Panc1 (cell line): ENCODE results near the gene CIP2A. TPM values are rescaled to one million over a fixed set of nuclear protein-coding genes. Genes with fewer than 3 reads are reported as not detected.
A peak's percentile ranks its signal among the peaks of the same experiment; 100 is the strongest.

Experiments used
- ATAC-seq: fragments of 200-7000 bp; cut with Tn5 transposase; 2 replicates; pipeline ENCODE4 v1.9.1; 2020; ENCODE audit warnings: mild to moderate bottlenecking, moderate library complexity
- Bru-seq: library from RNA; stranded (reverse); fragments of 400-500 nt; gene quantifications from one replicate; lab custom pipeline; 2021; lab: Mats Ljungman, UMichigan
- BruChase-seq, 2 experiments: library from RNA; stranded (reverse); fragments of 400-500 nt; gene quantifications; one replicate each; lab custom pipeline; 2021; lab: Mats Ljungman, UMichigan
- BruUV-seq: library from RNA; stranded (reverse); fragments of 400-500 nt; replicated peaks from 2 replicates; lab custom pipeline; 2021; lab: Mats Ljungman, UMichigan
- CTCF ChIA-PET: fragments of 300-600 bp; sonication (Branson Sonifier 250); formaldehyde crosslinking; loops from one replicate; lab custom pipeline; 2022; ENCODE audit warnings: antibody characterized with exemption; lab: Charles Lee
- POLR2A ChIA-PET: fragments of 300-600 bp; sonication (Branson Sonifier 250); formaldehyde crosslinking; loops from one replicate; lab custom pipeline; 2022; ENCODE audit warnings: antibody characterized with exemption; lab: Charles Lee
- DNase-seq: peaks from one replicate; pipeline ENCODE4 v3.0.0-alpha.2; 2010; ENCODE audit warnings: low read depth, low spot score
- H3K27ac ChIP-seq: 2 replicates; pipeline ENCODE4 v1.5.1; 2011; ENCODE audit warnings: mild to moderate bottlenecking, low read length, inconsistent platforms
- H3K27me3 ChIP-seq: fragments of 200-500 bp; sonication (Bioruptor generic); 2 replicates; pipeline ENCODE4 v1.6.0; 2014; ENCODE audit warnings: low read length, inconsistent platforms; ENCODE audit not compliant: control insufficient read depth, insufficient read depth
- H3K36me3 ChIP-seq: fragments of 200-500 bp; sonication (Bioruptor generic); 2 replicates; pipeline ENCODE4 v1.5.1; 2014; ENCODE audit warnings: inconsistent platforms, mild to moderate bottlenecking, low read length, moderate library complexity; ENCODE audit not compliant: control insufficient read depth, insufficient read depth
- H3K4me1 ChIP-seq: 2 replicates; pipeline ENCODE4 v1.5.1; 2011; ENCODE audit warnings: inconsistent platforms, mild to moderate bottlenecking, low read length, moderate library complexity; ENCODE audit not compliant: control insufficient read depth, insufficient read depth
- H3K4me3 ChIP-seq, 2 experiments: 2 replicates each; pipeline ENCODE4 v1.5.1; 2011 to 2012; ENCODE audit warnings: low read depth in 2 of 2, low read length in 2 of 2, mild to moderate bottlenecking in 2 of 2, inconsistent platforms in 1 of 2, moderate library complexity in 1 of 2
- H3K9me3 ChIP-seq: fragments of 200-500 bp; sonication (Bioruptor generic); 2 replicates; pipeline ENCODE4 v1.5.1; 2014; ENCODE audit warnings: low read depth, mild to moderate bottlenecking, inconsistent platforms, low read length, moderate library complexity; ENCODE audit not compliant: control insufficient read depth, insufficient read depth
- POLR2AphosphoS5 ChIP-seq: IDR thresholded peaks from 2 replicates; pipeline ENCODE4 v1.6.1; 2012; ENCODE audit warnings: mild to moderate bottlenecking, low read depth, low read length, moderate library complexity
- SIN3A ChIP-seq: IDR thresholded peaks from 2 replicates; pipeline ENCODE4 v1.6.1; 2012; ENCODE audit warnings: low read depth, mild to moderate bottlenecking, low read length, moderate library complexity, borderline replicate concordance; ENCODE audit not compliant: insufficient read depth
- TCF7L2 ChIP-seq: IDR thresholded peaks from 2 replicates; pipeline ENCODE4 v1.6.1; 2011; ENCODE audit warnings: mild to moderate bottlenecking, low read depth, low read length, inconsistent platforms
- in situ Hi-C: cut with HindIII; loops from 2 replicates; pipeline ENCODE4 v1.10.0; 2016; ENCODE audit warnings: low sequenced_read_pairs, low pct_unique_long_range_greater_than_20kb
- intact Hi-C: fragments of 100-400 bp; cut with micrococcal nuclease; formaldehyde crosslinking; loops from one replicate; pipeline ENCODE4 v1.10.0; 2022; ENCODE audit not compliant: unreplicated experiment
- long read RNA-seq: library from polyadenylated mRNA; unstranded; transcript quantifications from one replicate; pipeline ENCODE4 v2.0.0, GENCODE V29; 2021; ENCODE audit not compliant: unreplicated experiment
- polyA plus RNA-seq: library from polyadenylated mRNA; unstranded; fragments of >200 nt; gene quantifications from one replicate; pipeline ENCODE4 v1.2.1, GENCODE V29; 2012; ENCODE audit warnings: missing spikeins; ENCODE audit not compliant: insufficient read length
- total RNA-seq: library from RNA; stranded (reverse); gene quantifications from one replicate; pipeline ENCODE4 v1.2.1, GENCODE V29; 2021; ENCODE audit not compliant: unreplicated experiment
- TF ChIP-seq, protein P1 (sequence below): fragments of 450-650 bp; IDR thresholded peaks from 2 replicates; pipeline ENCODE4 v1.5.1; 2017; ENCODE audit warnings: mild to moderate bottlenecking
- TF ChIP-seq, protein P2 (sequence below), 2 experiments: IDR thresholded peaks; 2 replicates each; pipeline ENCODE4 v1.6.1; 2011 to 2012; ENCODE audit warnings: low read depth in 2 of 2, control low read depth in 1 of 2, low read length in 1 of 2, mild to moderate bottlenecking in 1 of 2, moderate library complexity in 1 of 2; ENCODE audit not compliant: insufficient read depth in 1 of 2

CIP2A gene
- 52.0 TPM for total RNA-seq
- 10.3 TPM for polyA plus RNA-seq
- Bru-seq, nascent RNA = percentile 95 among the genes with signal in this experiment
- BruChase-seq, experiment 1, labeled RNA remaining after a 2-hour chase = percentile 91 among the genes with signal in this experiment
- BruChase-seq, experiment 2, labeled RNA remaining after a 6-hour chase = percentile 90 among the genes with signal in this experiment
- long read RNA-seq, partial matches to known transcripts = 62 of 78 reads
- long read RNA-seq, other reads (novel, unspliced or antisense) = 16 of 78 reads

DNA sequence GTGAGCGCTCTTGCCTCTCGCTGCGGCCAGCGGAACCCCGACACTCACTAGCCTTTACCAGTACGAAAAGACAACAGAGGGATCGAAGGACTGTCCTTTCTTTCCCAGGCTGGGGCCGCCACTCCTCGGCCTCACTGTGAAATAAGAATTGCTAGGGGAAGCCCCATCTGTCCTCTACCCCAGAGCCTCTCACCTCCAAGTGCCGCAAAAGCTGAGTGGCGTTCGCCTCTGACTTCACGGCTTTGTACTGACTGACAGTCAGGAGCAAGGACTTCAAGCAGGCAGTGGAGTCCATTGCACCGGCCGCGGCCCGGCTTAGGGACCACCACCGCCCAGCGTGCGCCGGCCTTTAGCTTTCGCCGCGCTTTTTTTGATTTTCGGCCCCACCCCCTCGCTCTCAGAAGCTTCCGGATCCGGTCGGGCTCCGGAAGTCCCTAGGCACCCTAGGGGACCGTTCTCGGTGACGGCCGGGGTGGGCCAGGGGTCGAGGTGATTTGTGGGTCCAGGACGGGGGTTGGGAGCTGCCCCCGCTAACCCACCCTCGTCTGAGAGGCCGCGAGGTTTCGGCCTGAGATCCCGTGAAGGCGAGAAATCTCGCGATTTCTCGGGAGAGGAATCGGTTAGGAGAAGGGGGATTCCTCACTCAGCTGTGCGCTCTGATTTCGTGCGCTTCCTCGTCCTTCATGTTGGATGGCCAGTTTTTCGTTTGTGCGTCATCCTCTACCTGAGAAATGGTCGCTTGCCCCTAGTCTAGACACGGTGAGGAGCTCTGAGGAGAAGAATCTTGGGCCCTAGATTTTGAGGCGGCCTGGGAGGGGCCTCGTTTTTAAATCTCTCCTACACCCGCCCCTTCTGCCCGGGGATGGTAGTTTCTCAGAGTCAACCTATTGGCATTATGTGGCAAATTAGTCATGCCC, at the start of gene CIP2A, which contains the start of gene DZIP3:
Gene CIP2A, minus strand, starts transcription at position 358 of the 917 bp plus-strand sequence. Its CDS starts 63 bp downstream, at position 295.
Gene DZIP3, plus strand, starts transcription at position 642 of the 917 bp plus-strand sequence. CDS start 15,685 bp downstream, outside the sequence.
- intact Hi-C loops = no loop called here
- H3K27me3 ChIP-seq = no peaks in the 10 kb centered on the region
- H3K4me3 ChIP-seq = peak within 1 kb of the TSS; percentile 86 to 96
- DNase-seq (peak; percentile 94), ATAC-seq (peak; percentile 99)
- peaks cover 16% of the 10 kb centered on the region for H3K36me3 ChIP-seq
- in situ Hi-C loops = no loop called here
- POLR2A ChIA-PET = interaction anchor here (0.5 to 1.6 kb wide), 2 partner anchors 9 to 30 kb away, joined by 3 to 6 read pairs; no protein-coding TSS in a partner anchor
- no peaks in the 10 kb centered on the region for H3K9me3 ChIP-seq
- TF ChIP-seq TCF7L2 (peak; percentile 61; the same call in 1 of the 2 replicates), SIN3A (peak; percentile 97), POLR2AphosphoS5 (peak; percentile 97)
- TF ChIP-seq, protein P1, sequence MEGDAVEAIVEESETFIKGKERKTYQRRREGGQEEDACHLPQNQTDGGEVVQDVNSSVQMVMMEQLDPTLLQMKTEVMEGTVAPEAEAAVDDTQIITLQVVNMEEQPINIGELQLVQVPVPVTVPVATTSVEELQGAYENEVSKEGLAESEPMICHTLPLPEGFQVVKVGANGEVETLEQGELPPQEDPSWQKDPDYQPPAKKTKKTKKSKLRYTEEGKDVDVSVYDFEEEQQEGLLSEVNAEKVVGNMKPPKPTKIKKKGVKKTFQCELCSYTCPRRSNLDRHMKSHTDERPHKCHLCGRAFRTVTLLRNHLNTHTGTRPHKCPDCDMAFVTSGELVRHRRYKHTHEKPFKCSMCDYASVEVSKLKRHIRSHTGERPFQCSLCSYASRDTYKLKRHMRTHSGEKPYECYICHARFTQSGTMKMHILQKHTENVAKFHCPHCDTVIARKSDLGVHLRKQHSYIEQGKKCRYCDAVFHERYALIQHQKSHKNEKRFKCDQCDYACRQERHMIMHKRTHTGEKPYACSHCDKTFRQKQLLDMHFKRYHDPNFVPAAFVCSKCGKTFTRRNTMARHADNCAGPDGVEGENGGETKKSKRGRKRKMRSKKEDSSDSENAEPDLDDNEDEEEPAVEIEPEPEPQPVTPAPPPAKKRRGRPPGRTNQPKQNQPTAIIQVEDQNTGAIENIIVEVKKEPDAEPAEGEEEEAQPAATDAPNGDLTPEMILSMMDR = no peak
- TF ChIP-seq, protein P2, sequence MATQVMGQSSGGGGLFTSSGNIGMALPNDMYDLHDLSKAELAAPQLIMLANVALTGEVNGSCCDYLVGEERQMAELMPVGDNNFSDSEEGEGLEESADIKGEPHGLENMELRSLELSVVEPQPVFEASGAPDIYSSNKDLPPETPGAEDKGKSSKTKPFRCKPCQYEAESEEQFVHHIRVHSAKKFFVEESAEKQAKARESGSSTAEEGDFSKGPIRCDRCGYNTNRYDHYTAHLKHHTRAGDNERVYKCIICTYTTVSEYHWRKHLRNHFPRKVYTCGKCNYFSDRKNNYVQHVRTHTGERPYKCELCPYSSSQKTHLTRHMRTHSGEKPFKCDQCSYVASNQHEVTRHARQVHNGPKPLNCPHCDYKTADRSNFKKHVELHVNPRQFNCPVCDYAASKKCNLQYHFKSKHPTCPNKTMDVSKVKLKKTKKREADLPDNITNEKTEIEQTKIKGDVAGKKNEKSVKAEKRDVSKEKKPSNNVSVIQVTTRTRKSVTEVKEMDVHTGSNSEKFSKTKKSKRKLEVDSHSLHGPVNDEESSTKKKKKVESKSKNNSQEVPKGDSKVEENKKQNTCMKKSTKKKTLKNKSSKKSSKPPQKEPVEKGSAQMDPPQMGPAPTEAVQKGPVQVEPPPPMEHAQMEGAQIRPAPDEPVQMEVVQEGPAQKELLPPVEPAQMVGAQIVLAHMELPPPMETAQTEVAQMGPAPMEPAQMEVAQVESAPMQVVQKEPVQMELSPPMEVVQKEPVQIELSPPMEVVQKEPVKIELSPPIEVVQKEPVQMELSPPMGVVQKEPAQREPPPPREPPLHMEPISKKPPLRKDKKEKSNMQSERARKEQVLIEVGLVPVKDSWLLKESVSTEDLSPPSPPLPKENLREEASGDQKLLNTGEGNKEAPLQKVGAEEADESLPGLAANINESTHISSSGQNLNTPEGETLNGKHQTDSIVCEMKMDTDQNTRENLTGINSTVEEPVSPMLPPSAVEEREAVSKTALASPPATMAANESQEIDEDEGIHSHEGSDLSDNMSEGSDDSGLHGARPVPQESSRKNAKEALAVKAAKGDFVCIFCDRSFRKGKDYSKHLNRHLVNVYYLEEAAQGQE (IDR thresholded peaks at IDR 0.05; ENCODE audit: insufficient read depth in 1 of 2, low read depth in 2 of 2, low read length in 1 of 2) = no peak
- BruUV-seq = no TSS peak
- H3K27ac ChIP-seq = peak within 1 kb of the TSS; percentile 99
- H3K4me1 ChIP-seq = peaks cover 17% of the 10 kb centered on the region
- CTCF ChIA-PET = interaction anchor here (0.7 kb wide), 1 partner anchor 325 kb away, joined by 4 read pairs; no protein-coding TSS in a partner anchor

DNA sequence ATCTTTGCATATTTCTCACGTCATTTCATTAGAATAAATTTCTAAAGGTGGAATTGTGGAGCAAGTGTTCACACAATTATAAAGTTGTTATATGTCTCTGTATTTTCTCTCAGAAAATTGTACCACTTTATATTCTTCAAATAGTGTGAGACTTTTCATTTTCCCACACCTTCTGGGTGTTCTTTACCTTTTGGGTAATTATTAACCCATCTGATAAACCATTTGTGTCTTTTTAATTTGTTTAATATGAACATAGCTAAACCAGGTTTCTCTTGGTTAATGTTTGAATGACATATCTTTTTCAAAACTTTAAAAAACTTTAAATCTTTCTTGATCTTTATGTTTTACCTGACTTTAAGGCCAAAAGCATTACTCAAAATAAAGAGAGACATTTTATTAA, 40.7 kb upstream of the CIP2A start:
- no peak for ATAC-seq
- Histone ChIP-seq H3K9me3 (no peaks in the 10 kb centered on the region), H3K27me3 (no peaks in the 10 kb centered on the region), H3K4me1 (no peaks in the 10 kb centered on the region), H3K36me3 (peaks cover 4% of the 10 kb centered on the region), H3K27ac (no peak overlapping the region), H3K4me3 (no peak overlapping the region)
- DNase-seq = no peak
- CTCF ChIA-PET = no interaction called here
- in situ Hi-C loops = no loop called here
- intact Hi-C loops = no loop called here
- no peak for TF ChIP-seq POLR2AphosphoS5
- TF ChIP-seq, protein P1 = no peak
- TF ChIP-seq, protein P2 (IDR thresholded peaks at IDR 0.05; ENCODE audit: insufficient read depth in 1 of 2, low read depth in 2 of 2, low read length in 1 of 2) = no peak
- TF ChIP-seq TCF7L2 = no peak
- no peak for TF ChIP-seq SIN3A
- BruUV-seq = no TSS peak
- POLR2A ChIA-PET = no interaction called here
